HK-2 (cell line): ENCODE measurements around the gene GATAD2B.
A peak's percentile ranks its signal among the peaks of the same experiment; 100 is the strongest.

Experiments used
- DNase-seq: peaks from one replicate; pipeline ENCODE4 v3.0.0-alpha.2; 2018; ENCODE audit not compliant: unreplicated experiment

The GATAD2B gene

GRCh38 chr1:153922972-153923925, at the start of gene GATAD2B:
TSS of gene GATAD2B (minus strand) at chr1:153922972. CDS start at chr1:153828347, 94,625 bp downstream.
- DNase-seq = peak; percentile 99

GRCh38 chr1:153970346-153970745, 47.6 kb upstream of the GATAD2B start:
- DNase-seq = no peak

GRCh38 chr1:153968972-153969371, 46.2 kb upstream of the GATAD2B start:
- DNase-seq = no peak

GRCh38 chr1:153968408-153968807, 45.6 kb upstream of the GATAD2B start:
- DNase-seq = no peak

- DNase-seq = no peak
Observed at GRCh38 chr1:153968000-153968363, 45.2 kb upstream of the GATAD2B start.

- DNase-seq = peak; percentile 94
Observed at GRCh38 chr1:153967107-153967999, 44.6 kb upstream of the GATAD2B start, which contains the start of gene CREB3L4. TSS of gene CREB3L4 (plus strand) at chr1:153967902. CDS start at chr1:153968526, 624 bp downstream.

GRCh38 chr1:153963850-153964331, 41.1 kb upstream of the GATAD2B start:
- DNase-seq = peak; percentile 82

GRCh38 chr1:153963030-153963849, 40.5 kb upstream of the GATAD2B start, which contains the start of gene SLC39A1:
TSS of gene SLC39A1 (minus strand) at chr1:153963537. CDS start at chr1:153962715, 822 bp downstream.
- peak; percentile 99 for DNase-seq

- peak; percentile 66 for DNase-seq
Observed at GRCh38 chr1:153962088-153963029, 39.6 kb upstream of the GATAD2B start.

GRCh38 chr1:153961421-153961820, 38.6 kb upstream of the GATAD2B start:
- no peak for DNase-seq

- no peak for DNase-seq
Observed at GRCh38 chr1:153960206-153960605, 37.4 kb upstream of the GATAD2B start.

- DNase-seq = no peak
Observed at GRCh38 chr1:153959454-153959853, 36.7 kb upstream of the GATAD2B start.

GRCh38 chr1:153958961-153959260, 36.1 kb upstream of the GATAD2B start:
- DNase-seq = no peak

GRCh38 chr1:153958111-153958960, 35.6 kb upstream of the GATAD2B start, which contains the start of gene CRTC2:
TSS of gene CRTC2 (minus strand) at chr1:153958612. CDS start at chr1:153958497, 115 bp downstream.
- peak; percentile 98 for DNase-seq

- DNase-seq = no peak
Observed at GRCh38 chr1:153957744-153958110, 35.0 kb upstream of the GATAD2B start.

- DNase-seq = no peak
Observed at GRCh38 chr1:153956997-153957715, 34.4 kb upstream of the GATAD2B start.

GRCh38 chr1:153954826-153955225, 32.1 kb upstream of the GATAD2B start:
- DNase-seq = no peak

GRCh38 chr1:153953859-153954365, 31.1 kb upstream of the GATAD2B start:
- no peak for DNase-seq
